UCSD-AML1 (cell line): ENCODE results near the gene EYS.
"Not testable (repeated sequence)": the region's sequence is repeated elsewhere in the genome, so short reads cannot be mapped to it uniquely, and the experiment has no call there.

Experiments used
- DNase-seq: peaks from one replicate; lab custom pipeline; 2025; ENCODE audit not compliant: unreplicated experiment; lab: John Stamatoyannopoulos, UW

Gene EYS

DNA sequence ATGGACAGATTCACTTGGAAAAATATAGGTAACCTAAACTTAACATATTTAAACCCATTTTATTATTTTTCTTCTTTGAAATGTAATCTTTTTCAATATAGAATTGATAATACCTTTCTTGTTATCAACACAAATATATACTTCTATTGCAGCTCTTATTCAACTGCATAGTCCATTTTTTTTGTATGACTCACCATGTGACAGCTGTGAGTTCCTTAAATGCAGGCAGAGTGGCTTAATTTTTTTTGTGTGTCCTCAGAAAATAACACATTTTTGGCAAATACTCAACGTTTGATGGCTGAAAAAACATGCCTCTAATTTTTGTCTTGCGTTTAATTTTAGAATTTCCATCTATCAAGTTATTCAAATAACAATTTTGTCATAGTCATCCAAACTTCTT, 1616.7 kb downstream of the EYS start:
- no peak for DNase-seq

DNA sequence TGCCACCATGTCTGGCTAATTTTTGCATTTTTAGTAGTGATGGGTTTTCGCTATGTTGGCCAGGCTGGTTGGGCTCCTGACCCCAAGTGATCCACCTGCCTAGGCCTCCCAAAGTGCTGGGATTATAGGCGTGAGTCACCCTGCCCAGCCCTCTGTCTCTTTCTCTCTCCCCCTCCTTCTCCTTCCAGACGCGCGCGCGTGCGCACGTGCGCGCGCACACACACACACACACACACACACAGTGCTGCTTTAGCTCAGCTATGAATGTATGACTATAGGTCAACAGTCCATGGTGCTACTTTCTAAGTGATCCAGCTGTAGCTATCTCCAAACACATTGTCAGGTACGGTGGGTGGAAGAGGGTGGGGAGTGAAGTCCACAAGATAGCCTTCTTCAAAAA, 1621.9 kb downstream of the EYS start:
- no peak for DNase-seq

DNA sequence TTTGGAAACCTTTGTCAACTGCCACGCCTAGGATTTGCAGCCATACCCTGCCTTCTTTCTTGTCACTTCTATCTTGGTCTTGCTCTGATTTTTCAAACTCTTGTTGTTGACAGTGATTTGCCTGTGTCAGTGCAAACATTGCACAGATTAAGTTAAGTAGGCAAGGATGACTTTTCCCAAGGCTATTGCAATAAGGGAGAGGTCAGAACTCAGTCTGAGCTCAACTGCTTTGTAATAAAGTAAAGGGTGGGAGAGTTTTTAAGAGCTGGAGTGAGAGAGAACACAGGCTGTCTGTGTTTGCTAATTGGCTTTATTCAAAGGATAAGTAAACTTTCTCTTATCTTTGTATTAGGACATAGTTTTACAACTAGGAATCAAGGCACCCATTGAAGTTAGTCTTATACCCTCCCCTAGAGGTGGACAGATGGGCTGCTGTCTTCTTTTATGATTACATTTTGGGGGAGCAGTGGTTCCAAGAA, 1622.8 kb downstream of the EYS start:
- no peak for DNase-seq

DNA sequence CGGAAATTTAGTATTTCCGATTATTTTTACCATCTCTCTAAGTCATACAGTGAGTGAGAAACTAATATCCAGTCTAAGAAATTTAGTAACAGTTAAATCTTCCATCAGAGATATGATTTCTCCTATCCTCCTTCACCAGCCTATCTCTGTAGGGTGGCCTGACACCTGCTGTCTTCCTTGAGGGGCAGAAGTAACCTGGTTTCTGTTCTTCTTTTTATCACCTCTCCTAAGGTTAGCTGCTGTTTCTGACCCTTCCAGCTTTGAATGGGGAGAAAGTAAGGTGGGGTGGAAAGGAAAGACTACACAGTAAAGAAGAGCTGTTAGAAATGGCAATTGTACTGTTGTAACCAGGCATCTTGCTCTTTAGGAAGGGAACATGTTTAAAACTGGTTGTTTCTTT, 1623.8 kb downstream of the EYS start:
- DNase-seq: no peak

DNA sequence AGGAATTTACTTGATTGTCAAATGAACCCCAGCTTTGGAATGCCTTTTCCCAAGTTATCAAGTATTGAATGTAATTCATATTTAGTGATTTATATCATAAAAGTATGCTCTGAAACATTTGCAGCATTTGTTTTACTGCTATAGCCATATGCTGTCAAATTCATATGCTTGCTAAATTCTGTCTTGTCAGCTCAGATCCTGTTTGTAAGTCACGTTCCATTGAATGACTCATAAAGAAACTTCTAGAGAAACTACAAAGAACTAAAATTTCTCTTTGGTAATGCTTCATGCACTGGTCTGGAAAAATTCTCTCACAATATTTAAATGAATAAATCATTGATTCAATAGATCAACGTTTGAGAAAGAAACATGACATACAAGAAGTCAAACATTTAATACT, 1625.6 kb downstream of the EYS start:
- no peak for DNase-seq

DNA sequence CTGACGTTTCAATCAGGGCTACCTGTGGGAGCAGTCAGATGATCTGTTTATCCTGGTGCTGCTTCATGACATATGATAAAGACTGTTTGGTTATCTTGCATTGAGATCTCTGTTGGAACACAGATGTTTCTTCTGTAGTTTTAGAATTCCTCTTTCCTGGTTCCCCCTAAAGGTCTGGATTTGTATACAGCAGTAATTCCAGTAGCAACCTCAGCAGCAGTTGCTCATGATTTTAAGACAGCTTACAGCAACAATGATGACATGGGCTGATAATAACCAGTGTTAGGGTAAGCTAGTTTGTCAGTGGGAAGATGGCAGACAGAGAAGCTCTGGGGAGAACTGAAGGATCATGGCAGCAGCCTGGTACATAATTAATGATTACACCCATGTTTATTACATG, 1632.0 kb downstream of the EYS start:
- DNase-seq: no peak

DNA sequence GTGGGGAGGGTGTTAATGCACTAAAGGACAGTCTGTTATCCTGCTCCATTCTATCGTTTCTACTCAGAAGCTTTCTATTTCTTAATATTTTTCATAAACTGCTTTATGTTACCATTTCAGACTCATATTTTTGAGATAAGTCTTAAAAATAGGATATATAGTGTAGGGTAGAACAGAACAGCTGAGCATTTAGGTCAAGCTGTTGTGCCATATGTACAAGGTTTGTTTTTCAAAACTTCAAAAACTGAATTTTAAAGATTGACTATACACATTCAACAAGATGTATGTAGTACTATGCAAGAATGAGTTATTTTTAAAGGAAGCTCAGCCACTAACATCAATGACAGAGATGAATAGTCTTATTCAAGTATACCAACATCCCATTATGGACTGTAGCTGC, 1634.3 kb downstream of the EYS start:
- DNase-seq: no peak

DNA sequence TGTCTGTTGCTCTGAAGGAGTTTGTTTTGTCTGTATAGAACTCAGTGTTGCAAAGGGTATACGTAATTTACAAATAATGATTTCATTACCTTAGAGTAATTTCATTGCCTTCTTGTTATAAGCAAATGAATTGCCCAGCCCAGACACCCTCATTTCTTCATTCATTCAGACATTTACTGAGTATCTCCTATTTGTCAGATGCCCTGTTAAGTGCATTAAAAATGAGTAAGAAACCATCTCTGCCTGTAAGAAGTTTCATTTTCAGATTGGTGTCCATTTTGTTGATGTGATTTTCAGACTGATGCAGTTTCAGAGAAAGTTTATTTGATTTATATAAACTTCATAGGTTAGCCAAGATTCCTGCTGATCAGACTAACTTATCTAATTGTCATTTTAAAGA, 1642.1 kb downstream of the EYS start:
- no peak for DNase-seq

DNA sequence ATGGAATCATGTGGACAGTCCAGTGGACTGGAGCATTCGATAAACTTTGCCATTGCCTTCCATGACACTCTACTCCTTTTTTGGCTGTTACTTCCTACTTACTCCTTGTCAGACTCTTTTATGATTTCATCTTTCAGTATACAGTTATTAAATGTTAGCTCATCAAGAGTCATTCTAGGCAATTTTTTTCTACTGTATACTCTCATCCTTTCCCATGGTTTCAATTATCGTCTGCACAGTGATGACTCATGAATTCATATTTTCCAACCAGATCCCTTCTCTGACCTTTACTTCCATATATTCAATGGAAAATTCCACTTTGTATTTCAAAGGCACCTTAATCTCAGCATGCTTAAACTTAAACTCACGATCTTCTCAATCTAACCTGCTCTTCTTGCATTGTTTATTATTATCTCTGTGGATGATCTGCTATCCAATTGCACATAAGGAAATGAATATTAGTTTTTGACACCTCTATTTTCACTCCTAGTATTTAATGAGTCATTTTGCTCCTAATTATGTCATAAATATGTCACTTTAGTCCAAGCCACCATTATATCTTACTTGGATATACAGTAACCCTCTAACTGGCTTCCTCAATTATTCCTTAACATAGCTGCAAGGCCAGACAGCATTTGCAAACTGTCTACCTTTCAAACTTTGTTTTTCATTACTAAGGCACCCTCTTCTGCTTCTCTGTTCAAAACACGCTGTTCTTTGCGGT, 1643.9 kb downstream of the EYS start:
- DNase-seq: no peak

DNA sequence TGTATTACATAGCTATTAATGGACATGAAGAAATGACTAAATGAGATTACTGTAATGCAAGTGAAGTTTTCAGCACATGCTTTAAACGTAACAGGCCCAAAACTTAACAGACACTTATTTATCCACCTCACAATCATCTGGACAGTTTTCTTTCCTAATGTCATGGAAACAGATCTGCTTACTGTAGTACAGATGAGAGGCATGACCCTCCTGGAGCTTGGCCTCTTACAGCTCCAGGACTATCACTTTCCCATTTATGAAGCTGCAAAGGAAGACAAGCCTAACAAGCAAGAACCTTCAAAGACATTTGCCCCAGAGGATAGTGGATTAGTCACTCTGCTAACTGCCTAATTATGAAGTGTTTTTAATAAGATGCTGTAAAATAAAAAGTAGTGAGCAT, 1652.2 kb downstream of the EYS start:
- DNase-seq: no peak

DNA sequence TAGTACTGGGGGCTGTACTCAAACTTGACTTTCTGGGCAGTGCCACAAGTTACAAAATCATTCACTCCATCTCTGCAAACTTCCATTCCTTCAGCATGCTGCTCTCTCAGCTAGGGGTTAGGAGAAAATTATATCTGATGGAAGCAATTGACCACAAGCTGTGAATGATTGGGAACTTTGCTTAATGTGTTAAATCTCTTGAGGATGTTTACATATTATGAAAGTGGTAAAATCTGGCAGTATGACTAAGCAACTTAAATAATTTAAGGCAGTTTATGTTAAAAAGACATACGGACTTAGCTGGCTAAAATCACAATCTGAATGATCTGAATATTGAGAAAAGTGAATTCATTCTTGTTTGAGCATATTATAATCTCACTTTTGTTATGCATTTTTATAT, 1656.4 kb downstream of the EYS start:
- no peak for DNase-seq

DNA sequence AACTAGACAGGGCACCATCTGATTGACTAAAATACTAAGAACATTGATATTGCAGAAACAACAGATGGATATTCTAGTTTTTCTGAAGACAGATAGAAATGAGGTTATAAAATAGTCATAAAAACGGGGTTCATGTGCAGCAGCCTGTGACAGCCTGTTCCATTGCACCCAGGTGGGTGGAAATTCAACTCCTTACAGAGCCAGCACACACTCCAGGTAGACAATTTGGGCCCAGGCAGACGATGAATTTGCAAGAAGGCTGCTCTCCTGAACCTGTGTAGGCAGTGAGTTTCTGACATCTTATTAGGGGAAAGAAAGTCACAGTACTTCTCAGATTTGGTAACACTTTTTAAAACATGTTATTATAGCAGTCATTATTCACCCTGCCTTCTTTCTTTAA, 1657.3 kb downstream of the EYS start:
- no peak for DNase-seq

DNA sequence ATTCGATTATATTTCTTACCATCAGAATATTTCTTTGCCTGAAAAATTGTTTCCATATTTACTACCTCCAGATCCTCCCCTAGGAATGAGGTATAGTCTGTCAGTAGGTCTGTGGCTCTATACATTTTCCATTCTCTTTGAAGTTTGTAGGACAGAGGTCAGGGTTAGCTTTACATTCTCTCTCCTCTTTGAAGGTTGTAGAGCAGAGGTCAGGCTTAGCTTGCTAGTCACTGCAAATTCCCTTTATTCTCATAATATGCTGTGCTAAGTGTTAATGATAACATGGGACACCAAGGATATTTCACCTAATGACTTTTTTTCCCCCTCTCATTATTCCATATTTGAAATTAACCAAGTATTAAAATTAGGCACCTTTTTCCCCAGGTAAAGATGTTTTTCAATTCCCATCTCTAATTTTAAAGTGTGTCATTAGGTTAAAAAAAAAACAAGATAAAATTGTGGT, 1660.2 kb downstream of the EYS start:
- DNase-seq: no peak

DNA sequence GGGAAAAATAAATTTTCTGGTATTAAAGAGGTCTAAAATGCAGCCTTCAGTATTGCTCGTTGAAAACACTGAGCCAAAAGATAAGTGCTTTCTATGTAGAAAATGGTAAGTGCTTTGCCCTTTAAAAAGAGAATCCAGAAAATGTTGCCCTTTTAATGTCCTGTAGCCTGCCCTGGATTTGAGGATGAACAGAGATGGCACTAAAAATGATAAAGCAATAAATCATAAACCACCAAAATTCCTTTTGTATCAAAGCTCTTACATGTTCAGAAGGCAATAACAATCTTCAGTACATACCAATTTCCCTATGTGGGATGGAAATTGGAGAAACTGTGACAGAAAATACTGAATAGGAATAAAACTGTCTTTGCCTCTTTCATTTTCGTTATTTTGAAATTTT, 1665.7 kb downstream of the EYS start:
- DNase-seq: no peak

DNA sequence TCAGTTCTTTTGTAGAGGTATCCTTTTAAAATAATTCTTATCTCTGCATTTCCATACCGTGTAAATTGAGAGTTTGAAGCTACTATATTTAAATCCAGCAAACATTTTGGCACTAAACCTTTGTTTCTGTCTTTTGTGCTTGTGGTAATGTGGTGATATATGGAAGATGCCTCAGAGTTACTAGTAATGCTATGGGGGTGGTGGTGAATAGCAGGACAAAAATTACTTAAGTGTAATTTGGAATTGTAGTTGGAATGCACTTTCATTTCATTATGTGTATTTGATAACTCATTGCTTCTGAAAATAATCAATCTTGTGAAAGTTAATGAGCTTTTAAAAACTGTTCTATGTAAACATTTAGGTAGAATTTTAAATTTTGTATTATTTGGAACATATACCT, 1666.9 kb downstream of the EYS start:
- no peak for DNase-seq

DNA sequence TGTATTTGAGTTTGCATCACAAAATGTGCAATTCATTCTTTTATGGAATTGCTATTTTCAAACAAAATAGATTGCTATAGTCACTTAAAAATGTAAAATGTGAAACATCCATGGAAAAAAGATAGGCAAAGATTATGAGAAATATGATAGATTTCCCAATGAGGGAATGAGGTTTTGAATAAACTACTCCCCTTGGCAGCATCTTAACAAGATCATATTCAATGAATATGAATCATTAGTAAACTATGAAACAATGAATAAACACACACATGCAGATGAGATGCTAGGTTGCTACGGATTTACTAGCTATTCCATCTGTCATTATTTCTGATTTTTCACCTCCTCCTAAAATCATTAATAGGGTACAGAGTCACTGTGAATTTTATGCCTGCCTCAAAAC, 1669.6 kb downstream of the EYS start:
- no peak for DNase-seq

DNA sequence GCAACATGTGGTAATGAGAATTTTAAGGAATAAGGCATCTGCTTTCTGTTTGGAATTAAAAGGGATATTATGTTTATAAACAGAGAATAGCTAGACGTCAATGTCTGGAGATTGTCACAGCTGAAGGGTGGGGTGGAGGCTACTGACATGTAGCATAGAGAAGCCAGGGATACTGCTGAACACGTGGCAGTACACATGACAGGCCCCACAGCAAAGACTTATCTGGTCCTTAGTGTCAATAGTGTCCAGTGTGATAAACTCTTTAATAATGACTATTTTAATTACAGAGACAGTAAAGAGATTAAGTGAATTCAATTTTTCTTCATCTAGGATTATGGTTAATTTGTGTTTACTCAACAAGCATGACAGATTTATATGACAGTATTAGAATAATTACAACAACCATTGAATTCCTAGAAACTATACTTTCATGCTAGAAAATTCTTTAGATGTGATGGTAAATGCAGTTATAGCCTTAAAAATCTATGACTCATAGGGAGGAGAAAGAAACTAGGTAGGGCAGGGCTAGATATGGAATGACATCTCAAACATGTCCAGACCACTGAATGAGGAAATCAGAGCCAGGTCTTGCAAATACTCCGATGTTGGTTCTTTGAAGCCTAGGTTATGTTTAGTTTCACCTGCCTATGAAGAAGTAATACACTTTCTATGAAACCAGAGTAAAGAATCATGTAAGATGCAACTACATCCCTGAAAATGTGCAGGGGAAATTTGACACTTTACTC, 1671.9 kb downstream of the EYS start:
- no peak for DNase-seq

DNA sequence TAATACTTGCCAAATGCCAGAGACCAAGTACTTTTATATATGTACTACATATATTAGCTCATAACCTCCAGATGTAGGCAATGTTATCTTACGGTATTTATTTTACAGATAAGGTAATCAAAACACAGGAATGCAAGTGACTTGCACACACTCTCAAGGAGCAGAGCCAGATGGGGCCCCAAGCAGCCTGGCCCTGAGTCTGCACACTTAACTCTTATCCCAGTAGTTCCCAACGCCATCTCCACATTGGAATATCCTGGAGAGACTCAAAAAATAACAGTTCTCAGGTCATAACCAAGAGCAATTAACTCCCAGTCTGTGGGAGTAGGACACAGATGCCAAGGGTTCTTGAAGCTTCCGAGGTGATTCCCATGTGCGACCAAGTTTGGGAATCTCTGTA, 1672.7 kb downstream of the EYS start:
- DNase-seq: no peak

DNA sequence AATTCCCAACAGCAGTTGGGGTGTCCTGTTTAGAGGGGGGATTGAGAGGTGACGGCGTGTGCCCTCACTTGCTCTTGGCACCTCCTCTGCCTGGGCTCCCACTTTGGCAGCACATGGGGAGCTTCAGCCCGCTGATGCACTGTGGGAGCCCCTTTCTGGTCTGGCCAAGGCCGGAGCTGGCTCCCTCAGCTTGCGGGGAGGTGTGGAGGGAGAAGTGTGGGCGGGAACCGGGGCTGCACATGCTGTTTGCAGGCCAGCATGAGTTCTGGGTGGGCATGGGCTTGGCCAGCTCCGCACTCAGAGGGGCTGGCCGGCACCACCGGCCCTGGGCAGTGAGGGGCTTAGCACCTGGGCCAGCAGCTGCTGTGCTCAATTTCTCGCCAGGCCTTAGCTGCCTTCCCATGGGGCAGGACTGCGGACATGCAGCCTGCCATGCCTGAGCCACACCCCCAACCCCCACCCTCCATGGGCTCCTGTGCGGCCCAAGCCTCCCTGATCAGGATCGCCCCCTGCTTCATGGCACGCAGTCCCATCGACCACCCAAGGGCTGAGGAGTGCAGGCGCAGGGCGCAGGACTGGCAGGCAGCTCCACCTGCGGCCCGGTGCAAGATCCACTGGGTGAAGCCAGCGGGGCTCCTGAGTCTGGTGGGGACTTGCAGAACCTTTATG, 1675.9 kb downstream of the EYS start:
- DNase-seq: not testable (repeated sequence)

DNA sequence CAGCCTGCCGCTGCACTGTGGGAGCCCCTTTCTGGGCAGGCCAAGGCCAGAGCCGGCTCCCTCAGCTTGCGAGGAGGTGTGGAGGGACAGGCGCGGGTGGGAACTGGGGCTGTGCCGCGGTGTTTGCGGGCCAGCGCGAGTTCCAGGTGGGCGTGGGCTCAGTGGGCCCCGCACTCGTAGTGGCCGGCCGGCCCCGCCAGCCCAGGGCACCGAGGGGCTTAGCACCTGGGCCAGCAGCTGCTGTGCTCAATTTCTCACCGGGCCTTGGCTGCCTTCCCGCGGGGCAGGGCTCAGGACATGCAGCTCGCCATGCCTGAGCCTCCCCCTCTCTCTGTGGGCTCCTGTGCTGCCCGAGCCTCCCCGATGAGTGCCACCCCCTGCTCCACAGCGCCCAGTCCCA, 1683.3 kb downstream of the EYS start:
- DNase-seq: no peak

DNA sequence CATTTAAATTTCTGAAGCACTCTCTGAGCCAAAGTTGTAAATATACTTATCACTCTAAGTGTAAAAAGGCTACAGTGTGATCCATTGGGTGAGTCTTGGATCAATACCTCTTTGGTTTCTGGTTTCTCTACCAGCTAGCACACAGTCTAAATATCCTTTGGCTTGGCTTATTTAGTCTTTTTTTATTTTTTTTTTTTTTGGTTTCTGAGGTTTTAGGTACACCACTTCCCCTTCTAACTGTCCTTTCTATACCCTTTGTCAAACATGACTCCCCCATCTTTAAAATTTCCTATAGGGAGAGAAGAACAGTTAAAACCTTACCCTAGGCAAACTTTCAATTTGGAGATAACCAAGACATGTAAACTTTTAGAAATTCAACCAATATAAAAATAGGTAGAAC, 1692.4 kb downstream of the EYS start:
- DNase-seq: no peak

DNA sequence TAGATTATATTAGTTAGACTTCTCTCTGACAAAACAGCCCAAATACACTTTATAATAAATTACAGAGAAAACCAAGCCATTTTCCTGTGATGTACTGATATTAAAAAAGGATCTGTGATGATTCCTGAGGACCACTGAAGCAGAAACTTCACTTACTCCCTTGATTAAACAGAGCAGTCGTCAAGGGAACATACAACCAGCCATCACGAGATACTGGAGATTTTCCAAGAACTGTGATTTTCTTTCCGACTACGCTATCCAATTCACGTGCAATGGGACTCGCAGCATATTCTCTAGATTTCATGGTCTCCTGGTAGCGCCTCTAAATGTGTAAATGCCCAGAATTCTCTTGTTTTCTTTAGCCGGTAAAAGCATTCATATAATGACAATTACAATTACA, 1694.0 kb downstream of the EYS start:
- DNase-seq: no peak
